Astrocyte (in vitro differentiated cells and primary cell): Measurements from ENCODE around the gene NAALADL2.

Source experiments
- CTCF ChIP-seq: IDR thresholded peaks from 2 replicates; pipeline ENCODE4 v1.5.1; 2011; ENCODE audit warnings: low read depth, mild to moderate bottlenecking, inconsistent platforms, low read length, moderate library complexity; ENCODE audit not compliant: insufficient read depth
- EZH2 ChIP-seq: IDR thresholded peaks from 2 replicates; pipeline ENCODE4 v1.6.1; 2012; ENCODE audit warnings: mild to moderate bottlenecking, low read length, inconsistent platforms; ENCODE audit not compliant: insufficient read depth

GRCh38 chr3:175342196-175342595 is 483.1 kb downstream of the NAALADL2 start:
- no peak for TF ChIP-seq CTCF
- no peak for TF ChIP-seq EZH2
